Activated CD8-positive, alpha-beta memory T cell treated with anti-CD3 and anti-CD28 coated beads, Interleukin-2, amount 10 ng/mL, durations not matched to agents 7 days and 5 days (primary cell): ENCODE data around the gene SIAH1. TPM values are rescaled to one million over a fixed set of nuclear protein-coding genes. Genes with fewer than 3 reads are reported as not detected.
A peak's percentile ranks its signal among the peaks of the same experiment; 100 is the strongest.

Experiments used
- ATAC-seq: fragments of 150-1000 bp; cut with Tn5 transposase; one replicate; pipeline ENCODE4 v1.10.0; 2021; ENCODE audit warnings: moderate library complexity
- CTCF ChIA-PET: fragments of 350-600 bp; sonication (Branson Sonifier 250); formaldehyde crosslinking; loops from one replicate; lab custom pipeline; 2021; ENCODE audit warnings: antibody characterized with exemption; lab: Charles Lee
- DNase-seq: peaks from one replicate; pipeline ENCODE4 v3.0.0-alpha.2; 2020
- H3K27ac Mint-ChIP-seq: one replicate; pipeline ENCODE4 v1.8.0; 2021; ENCODE audit warnings: mild to moderate bottlenecking, mixed read lengths
- H3K27me3 Mint-ChIP-seq: one replicate; pipeline ENCODE4 v1.8.0; 2021; ENCODE audit warnings: mixed read lengths
- H3K36me3 Mint-ChIP-seq: one replicate; pipeline ENCODE4 v1.8.0; 2021; ENCODE audit warnings: mild to moderate bottlenecking, mixed read lengths
- H3K4me1 Mint-ChIP-seq: one replicate; pipeline ENCODE4 v1.8.0; 2021; ENCODE audit warnings: mixed read lengths
- H3K4me3 Mint-ChIP-seq: one replicate; pipeline ENCODE4 v1.8.0; 2021; ENCODE audit warnings: mild to moderate bottlenecking, moderate library complexity, mixed read lengths
- H3K9me3 Mint-ChIP-seq: one replicate; pipeline ENCODE4 v1.8.0; 2022; ENCODE audit warnings: low read depth, mixed read lengths
- total RNA-seq, 2 experiments: library from RNA; stranded (reverse); gene quantifications; one replicate each; pipeline ENCODE4 v1.2.3, GENCODE V29; 2021

Gene SIAH1
- total RNA-seq, 2 experiments from 2014 or later = 15.5 to 17.6 TPM

GRCh38 chr16:48353565-48354163 is 31.5 kb downstream of the SIAH1 start:
- no peaks in the 10 kb centered on the region for H3K27me3 Mint-ChIP-seq
- H3K27ac Mint-ChIP-seq = peak overlapping the region; percentile 36
- DNase-seq = peak; percentile 80
- CTCF ChIA-PET = interaction anchor here (0.6 to 4.9 kb wide), 15 partner anchors 12 to 276 kb away, joined by 3 to 51 read pairs (median 5); no protein-coding TSS in a partner anchor
- no peak overlapping the region for H3K4me3 Mint-ChIP-seq
- peak; percentile 95 for ATAC-seq
- H3K9me3 Mint-ChIP-seq = no peaks in the 10 kb centered on the region
- peaks cover 12% of the 10 kb centered on the region for H3K4me1 Mint-ChIP-seq
- peaks cover 44% of the 10 kb centered on the region for H3K36me3 Mint-ChIP-seq

- no peak for ATAC-seq
- H3K36me3 Mint-ChIP-seq = peaks cover 41% of the 10 kb centered on the region
- no peak overlapping the region for H3K4me3 Mint-ChIP-seq
- no peaks in the 10 kb centered on the region for H3K27me3 Mint-ChIP-seq
- H3K27ac Mint-ChIP-seq = no peak overlapping the region
- H3K9me3 Mint-ChIP-seq = no peaks in the 10 kb centered on the region
- CTCF ChIA-PET = interaction anchor here (0.7 to 4.9 kb wide), 11 partner anchors 12 to 277 kb away, joined by 3 to 51 read pairs (median 5); no protein-coding TSS in a partner anchor
- H3K4me1 Mint-ChIP-seq = peaks cover 12% of the 10 kb centered on the region
- DNase-seq = no peak
Observed at GRCh38 chr16:48352648-48353390, 32.4 kb downstream of the SIAH1 start.

GRCh38 chr16:48350736-48351135 is 34.5 kb downstream of the SIAH1 start:
- Mint-ChIP-seq H3K4me3 (no peak overlapping the region), H3K27ac (peak overlapping the region; percentile 20), H3K36me3 (peaks cover 33% of the 10 kb centered on the region), H3K4me1 (peaks cover 12% of the 10 kb centered on the region), H3K27me3 (no peaks in the 10 kb centered on the region), H3K9me3 (no peaks in the 10 kb centered on the region)
- DNase-seq = no peak
- ATAC-seq = no peak
- CTCF ChIA-PET = interaction anchor here (0.6 to 1.6 kb wide), 3 partner anchors 11 to 272 kb away, joined by 3 to 7 read pairs (median 3); no protein-coding TSS in a partner anchor

GRCh38 chr16:48347980-48348379 is 37.2 kb downstream of the SIAH1 start:
- Mint-ChIP-seq H3K36me3 (peaks cover 28% of the 10 kb centered on the region), H3K27ac (no peak overlapping the region), H3K4me3 (no peak overlapping the region), H3K4me1 (no peaks in the 10 kb centered on the region), H3K27me3 (no peaks in the 10 kb centered on the region), H3K9me3 (no peaks in the 10 kb centered on the region)
- CTCF ChIA-PET = interaction anchor here (2.7 kb wide), 1 partner anchor 283 kb away, joined by 10 read pairs; no protein-coding TSS in a partner anchor
- DNase-seq (no peak), ATAC-seq (no peak)

GRCh38 chr16:48347191-48347865 is 37.9 kb downstream of the SIAH1 start:
- Mint-ChIP-seq H3K4me1 (no peaks in the 10 kb centered on the region), H3K4me3 (no peak overlapping the region), H3K27me3 (no peaks in the 10 kb centered on the region), H3K27ac (no peak overlapping the region), H3K9me3 (no peaks in the 10 kb centered on the region), H3K36me3 (peaks cover 28% of the 10 kb centered on the region)
- CTCF ChIA-PET = interaction anchor here (1.0 to 2.7 kb wide), 2 partner anchors 276 to 284 kb away, joined by 4 to 10 read pairs; no protein-coding TSS in a partner anchor
- no peak for DNase-seq
- no peak for ATAC-seq

GRCh38 chr16:48342591-48342990 is 42.6 kb downstream of the SIAH1 start:
- H3K4me3 Mint-ChIP-seq = no peak overlapping the region
- DNase-seq = no peak
- peaks cover 36% of the 10 kb centered on the region for H3K36me3 Mint-ChIP-seq
- no peak for ATAC-seq
- H3K27ac Mint-ChIP-seq = no peak overlapping the region
- peaks cover 13% of the 10 kb centered on the region for H3K4me1 Mint-ChIP-seq
- no peaks in the 10 kb centered on the region for H3K27me3 Mint-ChIP-seq
- no peaks in the 10 kb centered on the region for H3K9me3 Mint-ChIP-seq
- CTCF ChIA-PET = no interaction called here

- peaks cover 52% of the 10 kb centered on the region for H3K36me3 Mint-ChIP-seq
- H3K4me3 Mint-ChIP-seq = no peak overlapping the region
Observed at GRCh38 chr16:48340054-48340453, 45.2 kb downstream of the SIAH1 start.

GRCh38 chr16:48335961-48336360 is 49.3 kb downstream of the SIAH1 start:
- CTCF ChIA-PET = no interaction called here
- peaks cover 45% of the 10 kb centered on the region for H3K36me3 Mint-ChIP-seq

More at GRCh38 chr16:48340054-48340453, 45.2 kb downstream of the SIAH1 start:
- no peaks in the 10 kb centered on the region for H3K27me3 Mint-ChIP-seq
- H3K27ac Mint-ChIP-seq = peak overlapping the region; percentile 57
- no peaks in the 10 kb centered on the region for H3K9me3 Mint-ChIP-seq
- ATAC-seq = no peak
- CTCF ChIA-PET = interaction anchor here (0.6 to 2.0 kb wide), 2 partner anchors 14 to 291 kb away, joined by 3 to 8 read pairs; no protein-coding TSS in a partner anchor
- H3K4me1 Mint-ChIP-seq = peaks cover 13% of the 10 kb centered on the region
- no peak for DNase-seq

GRCh38 chr16:48334325-48334724 is 50.9 kb downstream of the SIAH1 start:
- Mint-ChIP-seq H3K36me3 (peaks cover 38% of the 10 kb centered on the region), H3K4me1 (peaks cover 4% of the 10 kb centered on the region), H3K4me3 (no peak overlapping the region), H3K9me3 (no peaks in the 10 kb centered on the region), H3K27ac (no peak overlapping the region), H3K27me3 (no peaks in the 10 kb centered on the region)
- CTCF ChIA-PET = interaction anchor here (1.3 kb wide), 1 partner anchor 296 kb away, joined by 3 read pairs; no protein-coding TSS in a partner anchor
- no peak for DNase-seq
- no peak for ATAC-seq

More at GRCh38 chr16:48335961-48336360, 49.3 kb downstream of the SIAH1 start:
- no peak overlapping the region for H3K27ac Mint-ChIP-seq
- no peaks in the 10 kb centered on the region for H3K9me3 Mint-ChIP-seq
- no peaks in the 10 kb centered on the region for H3K27me3 Mint-ChIP-seq
- no peak for ATAC-seq
- DNase-seq = no peak
- no peak overlapping the region for H3K4me3 Mint-ChIP-seq
- H3K4me1 Mint-ChIP-seq = peaks cover 13% of the 10 kb centered on the region

- peaks cover 30% of the 10 kb centered on the region for H3K36me3 Mint-ChIP-seq
- H3K27me3 Mint-ChIP-seq = no peaks in the 10 kb centered on the region
- CTCF ChIA-PET = no interaction called here
Observed at GRCh38 chr16:48332978-48333377, 52.2 kb downstream of the SIAH1 start.

GRCh38 chr16:48330841-48331192 is 54.4 kb downstream of the SIAH1 start:
- Mint-ChIP-seq H3K36me3 (peaks cover 16% of the 10 kb centered on the region), H3K9me3 (no peaks in the 10 kb centered on the region), H3K27ac (no peak overlapping the region), H3K4me1 (no peaks in the 10 kb centered on the region), H3K27me3 (no peaks in the 10 kb centered on the region), H3K4me3 (no peak overlapping the region)
- no peak for DNase-seq
- CTCF ChIA-PET = interaction anchor here (0.9 to 1.2 kb wide), 2 partner anchors 9 to 46 kb away, joined by 3 to 5 read pairs; no protein-coding TSS in a partner anchor
- ATAC-seq = no peak

More at GRCh38 chr16:48332978-48333377, 52.2 kb downstream of the SIAH1 start:
- no peaks in the 10 kb centered on the region for H3K9me3 Mint-ChIP-seq
- DNase-seq (no peak), ATAC-seq (no peak)
- H3K4me1 Mint-ChIP-seq = no peaks in the 10 kb centered on the region
- H3K4me3 Mint-ChIP-seq = no peak overlapping the region
- no peak overlapping the region for H3K27ac Mint-ChIP-seq

GRCh38 chr16:48330189-48330840 is 54.9 kb downstream of the SIAH1 start:
- peaks cover 15% of the 10 kb centered on the region for H3K36me3 Mint-ChIP-seq
- no peak overlapping the region for H3K27ac Mint-ChIP-seq
- H3K27me3 Mint-ChIP-seq = no peaks in the 10 kb centered on the region
- H3K4me3 Mint-ChIP-seq = no peak overlapping the region
- CTCF ChIA-PET = interaction anchor here (1.2 kb wide), 1 partner anchor 45 kb away, joined by 3 read pairs; no protein-coding TSS in a partner anchor
- DNase-seq (no peak), ATAC-seq (no peak)
- no peaks in the 10 kb centered on the region for H3K9me3 Mint-ChIP-seq
- no peaks in the 10 kb centered on the region for H3K4me1 Mint-ChIP-seq
